VCaP (cell line): ENCODE results near the gene ABCF3.

Experiments used
- H3K27ac ChIP-seq: fragments of 450-650 bp; 2 replicates; pipeline ENCODE4 v1.5.1; 2017
- CTCF ChIP-seq: fragments of 450-650 bp; conservative IDR thresholded peaks from 2 replicates; pipeline ENCODE4 v1.5.1; 2017; ENCODE audit warnings: mild to moderate bottlenecking, moderate library complexity

ABCF3 gene

GRCh38 chr3:184211297-184211696, 25.3 kb downstream of the ABCF3 start:
- H3K27ac ChIP-seq = no peak overlapping the region
- TF ChIP-seq CTCF = no peak

GRCh38 chr3:184211718-184212117, 25.7 kb downstream of the ABCF3 start:
- TF ChIP-seq CTCF = no peak
- H3K27ac ChIP-seq = no peak overlapping the region

- H3K27ac ChIP-seq = no peak overlapping the region
- TF ChIP-seq CTCF = no peak
These were observed 32.8 kb downstream of the ABCF3 start for GRCh38 chr3:184218814-184219213.

GRCh38 chr3:184222521-184222920, 36.5 kb downstream of the ABCF3 start:
- TF ChIP-seq CTCF = no peak
- H3K27ac ChIP-seq = no peak overlapping the region

- TF ChIP-seq CTCF = no peak
These were observed 37.9 kb downstream of the ABCF3 start for GRCh38 chr3:184223946-184224345.

GRCh38 chr3:184227481-184227935, 41.5 kb downstream of the ABCF3 start:
- no peak overlapping the region for H3K27ac ChIP-seq
- peak; percentile 91 for TF ChIP-seq CTCF

More at GRCh38 chr3:184223946-184224345, 37.9 kb downstream of the ABCF3 start:
- no peak overlapping the region for H3K27ac ChIP-seq

GRCh38 chr3:184228376-184229137, 42.6 kb downstream of the ABCF3 start:
- H3K27ac ChIP-seq = no peak overlapping the region
- no peak for TF ChIP-seq CTCF
